ENCODE measurements around the gene DNAJC6.

GRCh38 chr1:65316233-65316632 lies 6.9 kb downstream of the DNAJC6 start:
- TF ChIP-seq CTCF (IDR thresholded peaks at IDR 0.05) (no peak), POLR2A (IDR thresholded peaks at IDR 0.05) (no peak)

All from esophagus squamous epithelium (tissue), 4 donors.